Measurements from ENCODE around the gene ZSWIM7.

The ZSWIM7 gene

GRCh38 chr17:15929941-15930340 lies 69.6 kb downstream of the ZSWIM7 start:
- no peak for DNase-seq (ENCODE audit: low spot score)

GRCh38 chr17:15928286-15928785 lies 71.2 kb downstream of the ZSWIM7 start:
- DNase-seq (ENCODE audit: low spot score): no peak

Data from HuH-7.5 (cell line).